T follicular helper cell (primary cell): ENCODE measurements around the gene PRRT2.

Experiments
- DNase-seq: peaks from one replicate; pipeline ENCODE4 v3.0.0-alpha.2; 2020; ENCODE audit warnings: low read depth

The PRRT2 gene

DNA sequence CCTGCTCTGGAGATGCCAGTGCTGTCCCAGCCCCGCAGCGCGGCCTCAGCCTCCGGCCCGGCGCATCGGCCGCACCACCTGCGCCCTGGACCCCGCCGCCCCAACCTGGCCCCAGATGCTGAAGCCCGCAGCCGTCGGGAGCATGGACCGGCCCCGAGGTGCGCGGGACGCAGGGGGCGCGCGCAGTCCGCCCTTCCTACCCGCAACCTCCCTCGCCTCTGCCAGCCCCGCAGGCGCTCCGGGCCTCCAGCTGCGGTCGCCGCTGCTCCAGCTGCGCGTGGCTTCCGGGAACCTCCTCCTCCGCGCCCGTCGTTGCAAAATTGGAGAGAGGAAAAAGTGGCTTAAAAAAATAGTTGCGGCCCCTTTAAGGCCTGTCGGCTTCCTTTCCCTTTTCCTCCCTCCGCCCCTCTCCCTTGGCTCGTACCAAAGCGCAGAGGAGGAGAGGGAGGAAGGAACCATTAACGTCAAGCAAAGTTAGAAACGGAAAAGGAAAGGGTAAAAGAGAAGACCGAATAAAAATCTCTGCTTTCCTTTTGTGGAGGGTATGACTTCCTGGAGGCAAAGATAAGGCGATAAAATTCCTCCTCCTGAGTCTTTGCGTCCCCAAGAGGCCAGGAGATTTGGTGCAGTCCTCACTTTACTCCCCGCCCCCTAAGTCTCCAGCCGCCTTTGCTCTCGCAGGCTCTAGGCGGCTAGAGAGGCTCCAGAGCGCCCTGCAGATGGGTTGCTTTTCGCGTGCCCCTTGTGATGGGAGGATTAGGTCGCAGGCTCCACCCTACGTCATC lies 51.1 kb downstream of the PRRT2 start, which contains the start of gene CDIPT:
Gene CDIPT, minus strand, starts transcription at position 343 of the 785 bp plus-strand sequence. CDS start 369 bp downstream, outside the sequence.
- DNase-seq, result peak; percentile 90

- no peak for DNase-seq
These were observed 51.6 kb downstream of the PRRT2 start for GRCh38 chr16:29863669-29863984.

DNA sequence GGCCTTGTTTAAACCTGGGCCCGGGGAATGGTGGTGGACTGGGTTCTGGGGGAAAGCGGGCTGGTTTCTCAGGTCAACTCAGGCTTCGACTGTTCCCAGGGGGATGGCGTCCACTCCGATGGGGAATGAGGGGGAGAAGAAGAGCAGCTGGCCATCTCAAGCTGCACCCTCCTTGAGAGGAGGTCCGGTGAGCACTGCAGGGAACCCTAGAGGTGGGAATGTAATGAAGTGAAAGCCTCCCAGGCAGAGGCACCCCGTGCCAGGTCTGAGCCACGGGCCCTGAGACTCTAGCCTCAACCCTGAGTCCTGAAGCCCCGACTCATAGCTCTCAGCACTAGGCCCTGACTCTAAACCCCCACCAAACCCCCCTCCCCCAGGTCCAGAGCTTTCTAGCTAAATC lies 52.2 kb downstream of the PRRT2 start:
- DNase-seq, result no peak
